Fibroblast of skin of right biceps (primary cell): Measurements from ENCODE around the gene BMPER.
A peak's percentile ranks its signal among the peaks of the same experiment; 100 is the strongest.

Experiments used
- DNase-seq: peaks from one replicate; pipeline ENCODE4 v3.0.0-alpha.2; 2013

The BMPER gene

DNA sequence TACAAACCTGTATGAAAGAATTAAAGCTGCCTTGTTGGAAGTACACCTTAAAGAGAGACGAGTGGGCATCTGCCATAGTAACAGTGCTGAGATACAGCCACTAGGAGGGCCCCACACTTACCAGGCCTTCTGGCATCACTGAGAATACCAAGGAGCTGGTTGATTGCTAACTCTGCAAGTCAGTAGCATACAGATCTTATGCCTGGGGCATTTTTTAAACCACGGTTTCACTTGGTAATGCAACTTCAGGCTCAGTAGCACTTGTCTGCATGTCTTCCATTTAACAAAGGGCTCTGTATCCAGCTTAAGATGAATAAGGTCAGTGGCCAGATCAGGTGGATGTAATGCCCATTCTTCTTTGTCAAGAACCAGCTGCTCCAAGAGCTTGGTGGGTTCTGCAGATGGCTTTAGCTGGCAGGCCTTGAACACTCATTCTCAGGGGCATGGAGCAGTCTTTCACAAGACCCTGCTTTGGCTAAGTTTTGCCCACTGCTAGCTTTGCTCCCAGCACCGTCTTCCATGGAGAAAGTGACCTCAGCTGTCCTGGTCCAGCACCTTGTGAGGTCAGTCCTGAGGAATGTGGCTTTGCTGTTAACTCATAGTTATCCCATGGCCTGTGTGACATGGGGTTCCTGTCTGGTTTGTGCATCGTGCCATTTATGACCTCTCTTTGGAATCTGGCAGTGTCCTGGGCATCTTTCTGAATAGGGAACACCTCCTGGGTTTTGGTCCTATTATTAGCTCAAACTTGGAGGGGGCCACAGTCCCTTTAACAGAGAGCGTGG lies 68.1 kb downstream of the BMPER start:
- DNase-seq, result no peak

- no peak for DNase-seq
Observed at GRCh38 chr7:33979300-33979806, 74.0 kb downstream of the BMPER start.

GRCh38 chr7:33979807-33980355 lies 74.5 kb downstream of the BMPER start:
- peak; percentile 99 for DNase-seq

- DNase-seq, result peak; percentile 80
Observed at GRCh38 chr7:33981226-33981625, 75.9 kb downstream of the BMPER start.

DNA sequence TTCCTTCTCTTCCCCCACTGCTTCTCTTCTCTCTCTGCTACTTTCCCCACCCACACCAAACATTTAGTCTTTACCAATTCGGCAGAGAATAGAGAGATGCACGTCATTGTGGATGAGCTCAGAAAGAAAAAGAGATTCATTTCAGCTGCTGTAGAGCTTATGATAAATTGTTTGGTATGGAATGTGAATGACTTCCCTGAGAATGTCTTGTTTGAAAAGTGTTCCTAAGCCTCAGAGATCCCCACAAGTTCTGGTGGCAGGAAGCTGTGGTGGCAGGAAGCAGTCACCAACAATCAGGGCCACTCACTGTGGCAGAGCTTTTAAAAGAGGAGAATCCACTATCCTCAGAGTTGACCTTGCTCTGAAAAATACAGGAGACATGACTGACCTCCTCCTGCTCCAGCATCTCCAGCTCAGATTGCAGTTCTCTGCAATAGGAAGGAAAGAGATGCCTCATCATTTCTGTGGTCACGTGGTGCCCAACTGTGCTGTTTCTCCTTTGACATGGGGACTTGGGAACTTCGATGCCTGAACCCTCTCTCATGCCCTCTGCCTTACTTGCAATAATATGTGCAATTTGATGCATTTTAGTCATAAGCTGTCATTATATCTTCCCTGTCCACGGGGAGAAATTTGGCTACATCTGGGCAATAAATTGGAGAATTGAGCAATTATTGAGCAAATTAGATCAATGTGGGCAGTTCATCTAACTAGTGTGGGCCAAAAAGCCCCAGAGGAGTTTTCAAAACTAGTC lies 76.5 kb downstream of the BMPER start:
- DNase-seq, result peak; percentile 90

DNA sequence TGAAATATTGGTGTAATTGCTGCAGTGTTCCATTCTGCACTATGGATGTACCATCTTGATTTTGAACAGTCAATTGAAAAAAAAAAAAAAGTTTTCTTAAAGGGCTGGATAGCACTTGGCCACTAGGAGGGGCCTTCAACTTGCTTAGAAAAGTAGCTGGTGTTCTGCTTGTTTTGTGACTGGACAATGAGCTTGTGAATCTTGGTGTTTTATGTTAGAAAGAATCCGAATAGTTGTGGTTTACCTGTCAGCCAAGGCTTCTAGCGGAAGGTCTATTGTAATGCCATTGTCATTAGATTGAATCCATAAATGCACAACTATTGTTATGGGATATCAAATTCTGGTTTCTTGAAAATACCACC lies 77.1 kb downstream of the BMPER start:
- peak; percentile 80 for DNase-seq

DNA sequence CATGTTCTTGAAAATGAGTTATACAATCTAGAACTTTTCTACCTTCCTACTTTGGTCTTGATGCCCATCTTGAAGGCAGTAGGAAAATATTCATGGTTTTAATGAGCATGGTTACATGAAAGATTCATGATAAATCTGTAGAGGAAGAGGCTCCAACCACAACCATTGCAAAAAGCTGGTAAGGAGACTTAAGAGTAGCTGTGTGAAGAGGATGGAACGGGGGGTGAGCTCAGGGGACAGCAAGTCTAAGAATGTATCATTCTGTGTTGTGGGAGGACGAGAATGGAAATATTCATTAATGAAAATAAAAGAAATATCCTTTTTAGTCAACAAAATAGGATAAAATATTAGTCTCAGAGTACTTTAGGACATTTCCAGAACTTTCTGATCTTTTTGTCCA lies 81.1 kb downstream of the BMPER start:
- peak; percentile 63 for DNase-seq

DNA sequence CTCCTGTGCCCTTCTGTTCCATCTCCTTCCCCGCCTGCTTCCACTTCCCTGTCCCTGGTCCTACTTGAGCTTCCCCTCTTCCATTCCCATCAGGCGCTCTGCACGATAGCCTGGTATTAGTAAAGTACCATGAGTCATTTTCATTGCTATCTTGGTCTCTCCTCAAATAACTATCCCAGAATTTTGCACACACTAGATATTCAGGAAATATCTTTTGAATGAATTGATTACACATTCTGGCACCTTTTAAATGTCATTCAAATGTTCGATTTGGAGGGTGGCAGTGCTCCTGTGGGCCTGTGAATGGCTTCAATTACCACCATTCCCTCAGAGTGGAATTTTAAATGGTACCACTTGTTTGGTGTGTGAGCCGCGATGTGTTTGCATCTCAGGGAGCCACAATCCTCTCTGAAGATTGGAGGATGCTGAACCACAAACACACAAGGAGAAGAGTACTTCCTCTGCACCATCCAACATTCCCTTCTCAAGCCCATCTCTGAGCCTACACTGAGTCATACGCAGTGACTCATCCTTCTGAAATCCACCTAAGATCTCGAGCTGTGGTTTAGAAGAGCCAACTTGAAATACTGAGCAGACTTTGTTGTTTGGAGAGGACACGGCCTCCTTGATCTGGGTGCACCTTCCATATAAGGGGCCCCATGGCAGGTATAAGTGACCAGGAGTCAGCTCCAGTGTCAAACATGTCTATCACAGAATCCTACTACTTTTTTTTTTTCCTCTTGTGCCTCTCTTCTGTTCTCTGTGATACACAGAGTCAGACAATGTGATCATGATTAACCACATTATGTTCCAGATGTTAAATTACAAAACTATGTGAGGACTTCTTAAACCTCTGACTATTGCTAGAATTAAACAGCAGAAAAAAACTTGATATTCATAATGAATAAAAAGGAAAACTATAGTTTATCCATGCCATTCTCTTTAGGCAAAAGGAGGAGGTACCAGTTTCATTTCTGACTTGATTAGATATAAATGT lies 81.9 kb downstream of the BMPER start:
- peak; percentile 100 for DNase-seq

DNA sequence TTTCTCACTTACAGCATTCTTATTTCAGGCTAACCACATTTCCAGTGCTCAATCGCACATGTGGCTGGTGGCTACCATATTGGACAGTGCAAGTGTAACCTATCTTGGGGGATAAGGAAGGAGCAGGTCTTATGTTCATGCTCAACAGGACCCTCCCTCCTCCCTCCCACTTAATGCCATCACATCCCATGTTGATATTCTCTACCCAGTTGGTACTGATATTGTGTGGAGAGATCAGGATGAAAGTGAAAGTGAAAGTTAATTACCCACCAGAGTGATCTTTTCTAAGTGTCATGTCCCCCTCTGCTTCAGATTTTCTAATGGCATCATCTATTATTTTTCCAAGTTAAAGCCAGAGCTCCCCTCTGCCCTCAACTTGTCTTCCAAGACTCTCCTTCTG lies 91.6 kb downstream of the BMPER start:
- no peak for DNase-seq

GRCh38 chr7:33998476-33998875 lies 93.1 kb downstream of the BMPER start:
- no peak for DNase-seq

GRCh38 chr7:34011017-34011695 lies 105.8 kb downstream of the BMPER start:
- peak; percentile 52 for DNase-seq

DNA sequence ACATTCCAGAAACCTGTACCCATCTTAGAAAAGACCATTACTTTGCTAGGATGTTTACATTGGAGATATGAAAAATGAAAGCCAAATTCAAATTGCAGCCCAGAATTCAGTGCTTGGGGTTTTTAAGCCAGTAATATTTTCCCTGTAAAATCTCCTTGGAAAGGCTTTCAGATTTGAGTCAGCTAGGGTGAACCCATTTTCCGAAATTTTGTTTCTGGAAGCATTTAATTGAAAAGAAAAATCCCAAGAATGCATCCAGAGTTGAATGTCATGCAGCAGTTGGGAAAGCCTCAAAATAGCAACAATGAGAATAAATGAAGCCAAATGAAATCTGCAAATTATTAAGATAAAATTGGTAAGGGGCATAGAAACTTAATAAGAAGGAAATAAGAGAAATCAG lies 106.4 kb downstream of the BMPER start:
- DNase-seq, result peak; percentile 71

DNA sequence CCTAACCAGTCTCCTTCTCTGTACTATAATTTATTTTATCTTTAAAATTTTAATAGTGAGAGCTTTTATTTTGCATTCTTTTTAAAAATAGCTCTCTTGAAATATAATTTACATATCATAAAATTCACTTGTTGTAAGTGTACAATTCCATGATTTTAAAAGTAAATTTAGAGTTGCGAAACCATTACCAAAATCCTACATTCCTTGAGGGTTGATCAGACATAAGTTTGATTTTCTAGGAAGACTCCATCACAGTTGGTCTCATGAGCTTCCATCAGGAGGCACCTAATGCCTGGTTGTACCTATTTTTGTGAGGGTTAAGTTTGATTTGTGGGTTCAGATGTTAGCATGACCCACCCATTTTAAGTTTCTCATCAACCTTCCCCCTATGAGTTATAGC lies 108.1 kb downstream of the BMPER start:
- no peak for DNase-seq

- DNase-seq, result no peak
Observed at GRCh38 chr7:34015651-34016050, 110.3 kb downstream of the BMPER start.

DNA sequence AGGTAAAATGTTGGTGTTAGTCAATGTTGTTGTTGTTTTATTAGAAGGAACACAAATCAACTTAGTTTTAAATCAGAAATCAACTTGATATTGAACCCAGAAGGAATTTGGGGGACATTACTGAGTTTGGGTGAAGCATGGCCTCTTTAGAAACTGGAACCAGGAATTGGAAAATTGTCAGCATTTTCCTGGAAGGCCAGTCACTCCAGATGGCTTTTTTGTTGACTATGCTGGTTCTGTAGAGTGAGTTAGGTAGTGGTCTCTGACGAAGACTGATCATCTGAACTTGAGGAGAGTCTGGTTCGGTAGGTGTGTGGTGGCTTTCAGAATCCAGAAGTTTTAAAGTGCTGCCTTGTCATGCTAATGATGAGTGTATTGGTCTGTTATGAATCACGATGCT lies 111.5 kb downstream of the BMPER start:
- no peak for DNase-seq

DNA sequence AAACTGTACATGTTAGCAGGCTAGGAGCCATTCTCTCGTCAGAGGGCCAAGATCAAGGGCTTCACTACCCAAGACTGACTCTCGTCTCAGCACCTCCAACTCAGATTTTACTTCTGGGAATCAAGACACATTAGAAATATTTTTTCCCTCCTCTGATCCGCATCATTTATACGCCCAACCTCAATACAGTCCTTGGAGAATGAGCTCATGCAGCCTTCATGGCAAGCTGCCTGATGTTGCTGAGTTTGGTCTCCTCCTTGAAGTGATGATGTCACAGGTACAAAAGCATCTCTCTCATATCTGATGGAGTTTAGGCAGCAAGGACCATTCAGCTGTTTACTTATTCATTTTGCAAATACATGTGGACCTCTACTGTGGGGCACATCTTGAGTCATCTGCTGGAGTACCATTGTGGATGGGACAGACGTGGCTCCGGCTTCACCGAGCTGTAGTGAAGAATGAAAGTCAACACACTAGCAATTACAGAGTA lies 114.0 kb downstream of the BMPER start:
- peak; percentile 72 for DNase-seq

- no peak for DNase-seq
Observed at GRCh38 chr7:34022626-34023025, 117.3 kb downstream of the BMPER start.

GRCh38 chr7:34025600-34025999 lies 120.3 kb downstream of the BMPER start:
- no peak for DNase-seq

- no peak for DNase-seq
Observed at GRCh38 chr7:34026481-34027190, 121.3 kb downstream of the BMPER start.

GRCh38 chr7:34031156-34031555 lies 125.8 kb downstream of the BMPER start:
- DNase-seq, result no peak

GRCh38 chr7:34034728-34035127 lies 129.4 kb downstream of the BMPER start:
- DNase-seq, result no peak
